CD4-positive, alpha-beta T cell treated with Interleukin-6 for 4 hours (primary cell): ENCODE results near the gene ATP2C2.
"Not testable (repeated sequence)": the region's sequence is repeated elsewhere in the genome, so short reads cannot be mapped to it uniquely, and the experiment has no call there.

ENCODE experiments used
- DNase-seq: peaks from one replicate; pipeline ENCODE4 v3.0.0-alpha.2; 2020; ENCODE audit warnings: mixed read lengths

The ATP2C2 gene, protein sequence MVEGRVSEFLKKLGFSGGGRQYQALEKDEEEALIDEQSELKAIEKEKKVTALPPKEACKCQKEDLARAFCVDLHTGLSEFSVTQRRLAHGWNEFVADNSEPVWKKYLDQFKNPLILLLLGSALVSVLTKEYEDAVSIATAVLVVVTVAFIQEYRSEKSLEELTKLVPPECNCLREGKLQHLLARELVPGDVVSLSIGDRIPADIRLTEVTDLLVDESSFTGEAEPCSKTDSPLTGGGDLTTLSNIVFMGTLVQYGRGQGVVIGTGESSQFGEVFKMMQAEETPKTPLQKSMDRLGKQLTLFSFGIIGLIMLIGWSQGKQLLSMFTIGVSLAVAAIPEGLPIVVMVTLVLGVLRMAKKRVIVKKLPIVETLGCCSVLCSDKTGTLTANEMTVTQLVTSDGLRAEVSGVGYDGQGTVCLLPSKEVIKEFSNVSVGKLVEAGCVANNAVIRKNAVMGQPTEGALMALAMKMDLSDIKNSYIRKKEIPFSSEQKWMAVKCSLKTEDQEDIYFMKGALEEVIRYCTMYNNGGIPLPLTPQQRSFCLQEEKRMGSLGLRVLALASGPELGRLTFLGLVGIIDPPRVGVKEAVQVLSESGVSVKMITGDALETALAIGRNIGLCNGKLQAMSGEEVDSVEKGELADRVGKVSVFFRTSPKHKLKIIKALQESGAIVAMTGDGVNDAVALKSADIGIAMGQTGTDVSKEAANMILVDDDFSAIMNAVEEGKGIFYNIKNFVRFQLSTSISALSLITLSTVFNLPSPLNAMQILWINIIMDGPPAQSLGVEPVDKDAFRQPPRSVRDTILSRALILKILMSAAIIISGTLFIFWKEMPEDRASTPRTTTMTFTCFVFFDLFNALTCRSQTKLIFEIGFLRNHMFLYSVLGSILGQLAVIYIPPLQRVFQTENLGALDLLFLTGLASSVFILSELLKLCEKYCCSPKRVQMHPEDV

DNA sequence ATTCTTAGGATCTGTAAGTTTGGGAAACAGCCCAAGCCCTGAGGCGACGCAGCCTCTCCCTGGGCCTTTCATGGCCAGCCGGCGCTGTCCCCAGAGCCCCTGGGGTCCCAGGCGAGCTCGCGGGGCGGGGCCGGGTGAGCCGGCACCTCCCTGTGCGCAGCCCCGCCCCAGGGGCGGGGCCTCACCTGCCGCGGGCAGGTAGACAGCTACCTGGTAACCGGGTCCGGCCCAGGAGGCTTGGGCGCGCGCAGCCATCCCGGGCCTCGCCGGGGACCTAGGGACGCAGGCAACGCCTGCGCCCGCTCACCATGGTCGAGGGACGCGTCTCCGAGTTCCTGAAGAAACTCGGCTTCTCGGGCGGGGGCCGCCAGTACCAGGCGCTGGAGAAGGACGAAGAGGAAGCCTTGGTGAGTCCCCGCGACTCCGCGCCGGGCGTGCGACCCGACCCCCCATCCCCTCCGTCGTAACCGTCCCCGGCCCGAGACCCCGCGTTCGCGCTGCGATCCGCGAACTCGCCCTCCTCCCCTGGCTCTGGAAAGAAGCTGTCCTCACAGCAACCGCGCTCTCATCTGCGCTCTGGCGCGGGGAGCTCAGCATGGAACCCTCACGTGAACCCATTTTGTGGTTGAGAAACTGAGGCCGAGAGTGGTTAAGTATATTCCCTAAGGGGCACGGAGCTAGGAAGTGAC lies at the start of gene ATP2C2:
Gene ATP2C2, plus strand, starts transcription at position 231 of the 689 bp plus-strand sequence. Its CDS starts 78 bp downstream, at position 309.
- DNase-seq: no peak

DNA sequence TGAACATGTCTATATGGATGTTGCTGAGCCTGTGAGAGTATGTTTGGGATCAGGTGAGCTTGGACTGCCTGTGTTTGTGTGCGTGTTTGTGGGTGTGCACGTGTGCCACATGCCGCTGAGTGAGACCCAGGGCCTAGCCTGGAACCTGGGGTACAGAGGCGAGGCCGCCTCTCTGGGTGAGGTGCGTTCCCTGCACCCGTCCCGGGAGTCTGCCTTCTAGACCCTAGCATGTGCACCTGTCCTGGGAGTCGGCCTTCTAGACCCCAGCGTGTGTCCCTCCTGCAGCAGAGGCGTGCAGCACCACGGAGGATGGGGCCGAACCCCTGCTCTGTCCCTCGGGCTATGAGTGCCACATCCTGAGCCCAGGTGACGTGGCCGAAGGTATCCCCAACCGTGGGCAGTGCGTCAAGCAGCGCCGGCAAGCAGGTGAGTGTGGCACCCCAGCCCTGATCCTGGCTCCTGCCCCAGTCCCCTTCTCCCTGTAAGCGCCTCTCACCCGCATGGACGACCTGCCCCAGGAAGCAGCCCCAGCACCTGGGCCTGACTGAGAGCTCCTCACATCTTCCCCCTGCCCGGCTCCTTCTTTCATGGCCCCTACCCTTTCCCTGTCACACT lies 49.1 kb upstream of the ATP2C2 start:
- no peak for DNase-seq

DNA sequence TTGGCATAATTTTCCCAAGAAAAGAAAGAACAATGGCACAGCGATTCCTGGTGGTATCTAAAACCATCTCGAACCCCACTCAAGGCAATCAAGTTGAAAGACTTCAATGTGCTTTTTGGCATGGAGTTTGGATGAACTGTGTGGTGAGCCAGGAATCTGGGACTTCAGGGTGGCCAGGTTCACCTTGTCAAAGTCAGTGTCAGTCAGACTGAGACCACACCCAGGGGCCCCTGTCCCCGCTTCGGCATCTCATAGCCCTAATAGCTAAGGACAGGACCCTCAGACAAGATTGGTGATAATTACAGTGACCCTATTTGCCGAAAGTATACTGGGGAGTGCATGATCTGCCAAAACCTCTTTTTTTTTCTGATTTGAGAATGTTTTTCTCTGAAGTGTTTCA lies 47.8 kb upstream of the ATP2C2 start:
- DNase-seq: no peak

DNA sequence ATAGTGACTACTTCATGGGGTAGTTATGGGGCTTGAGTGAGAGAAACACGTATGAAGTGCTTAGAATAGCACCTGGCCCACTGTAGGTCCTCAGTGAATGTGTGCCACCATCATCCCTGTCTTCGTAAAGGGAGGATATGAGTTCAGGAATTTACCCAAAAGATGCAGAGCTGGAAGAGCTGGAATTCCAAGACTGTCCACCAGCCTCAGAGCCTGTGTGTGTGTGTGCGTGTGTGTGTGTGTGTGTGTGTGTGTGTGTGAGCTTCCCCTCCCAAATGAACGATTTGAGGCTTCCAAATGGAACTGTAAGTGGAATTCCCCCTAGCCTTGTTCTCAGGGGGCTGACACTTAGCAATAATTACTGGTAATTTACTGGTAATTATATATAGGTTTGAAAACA lies 46.4 kb upstream of the ATP2C2 start:
- no peak for DNase-seq

DNA sequence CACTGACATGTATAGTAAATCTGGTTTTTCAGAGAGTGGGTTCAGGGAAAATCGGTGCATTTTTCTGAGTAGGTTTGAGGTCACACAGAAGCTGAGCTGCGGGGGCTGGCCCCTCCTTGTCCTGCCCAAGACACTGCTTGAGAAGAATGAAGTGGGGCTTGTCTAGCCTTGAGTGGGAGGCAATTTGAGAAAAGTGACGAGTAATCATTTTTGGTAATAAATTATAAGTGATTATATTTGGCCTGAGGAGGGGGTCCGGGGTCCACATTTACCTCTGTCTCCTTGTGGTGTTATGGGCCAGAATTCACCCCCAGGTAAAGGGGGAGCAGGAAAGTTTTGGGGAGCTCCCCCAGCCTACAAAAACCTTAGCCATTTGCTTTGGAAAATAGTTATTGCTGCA lies 45.6 kb upstream of the ATP2C2 start:
- no peak for DNase-seq

DNA sequence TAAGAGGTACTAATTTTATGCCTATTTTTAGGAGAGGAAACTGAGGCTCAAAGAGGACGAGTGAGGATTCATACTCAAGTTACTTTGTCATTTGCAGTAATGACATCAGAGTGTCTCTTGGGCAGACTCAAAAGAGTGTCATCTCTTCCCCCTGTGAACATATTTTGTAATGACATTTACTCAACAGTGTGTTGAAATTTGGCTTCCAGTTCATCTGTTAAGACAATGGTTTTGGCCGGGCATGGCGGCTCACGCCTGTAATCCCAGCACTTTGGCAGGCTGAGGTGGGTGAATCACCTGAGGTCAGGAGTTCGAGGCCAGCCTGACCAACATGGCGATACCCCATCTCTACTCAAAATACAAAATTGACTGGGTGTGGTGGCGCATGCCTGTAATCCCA lies 44.7 kb upstream of the ATP2C2 start:
- DNase-seq: no peak

DNA sequence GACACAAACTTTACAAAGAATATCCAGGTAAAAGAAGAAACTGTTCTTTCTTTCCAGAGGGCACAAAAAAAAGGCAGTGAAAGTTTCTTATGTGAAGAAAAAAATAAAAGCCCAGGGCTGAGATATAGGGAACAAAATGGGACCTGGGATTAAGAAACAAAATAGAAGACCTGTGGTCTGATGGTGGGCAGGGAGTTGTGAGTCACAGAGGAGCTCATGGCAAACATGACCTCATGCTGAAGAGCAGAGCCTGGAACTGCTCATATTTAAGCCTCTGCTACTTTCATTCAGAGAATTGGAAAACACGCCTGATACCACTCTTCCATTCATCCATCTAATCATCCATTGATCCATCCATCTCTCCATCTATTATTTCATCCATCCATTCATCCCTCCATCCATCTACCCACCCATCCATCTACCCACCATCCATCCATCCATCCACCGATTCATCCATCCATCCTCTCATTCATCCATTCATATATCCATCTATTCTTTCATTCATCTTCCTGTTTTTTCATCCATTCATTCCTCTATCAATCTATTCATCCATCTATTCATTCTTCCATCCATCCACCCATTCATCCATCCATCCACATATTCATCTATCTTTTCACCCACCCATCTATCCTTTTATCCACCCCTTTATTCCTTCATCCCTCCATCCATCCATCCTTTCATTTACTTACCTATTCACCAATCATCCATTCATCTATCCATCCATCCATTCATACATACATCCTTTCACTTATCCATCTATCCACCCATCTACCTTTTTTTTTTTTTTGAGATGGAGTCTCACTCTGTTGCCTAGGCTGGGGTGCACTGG lies 43.7 kb upstream of the ATP2C2 start:
- DNase-seq: no peak

DNA sequence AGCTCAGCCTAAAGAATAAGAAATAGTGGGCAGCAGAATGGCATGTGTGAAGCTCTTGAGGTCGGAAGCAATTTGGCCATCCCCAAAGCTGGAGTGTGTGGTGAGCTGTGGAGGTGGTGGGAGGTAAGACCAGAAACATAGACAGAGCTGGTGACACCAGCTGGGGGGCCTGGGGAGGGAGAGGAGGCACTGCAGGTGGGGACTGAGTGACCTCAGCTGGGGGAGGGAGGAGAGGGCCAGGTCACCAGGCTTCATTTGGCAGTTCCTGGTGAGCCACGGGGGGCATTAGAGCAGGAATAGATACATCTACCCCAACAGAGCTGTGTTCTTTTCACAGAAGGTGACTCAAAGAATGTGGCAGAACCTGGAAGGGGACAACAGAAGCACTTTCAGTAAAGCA lies 41.8 kb upstream of the ATP2C2 start:
- no peak for DNase-seq

DNA sequence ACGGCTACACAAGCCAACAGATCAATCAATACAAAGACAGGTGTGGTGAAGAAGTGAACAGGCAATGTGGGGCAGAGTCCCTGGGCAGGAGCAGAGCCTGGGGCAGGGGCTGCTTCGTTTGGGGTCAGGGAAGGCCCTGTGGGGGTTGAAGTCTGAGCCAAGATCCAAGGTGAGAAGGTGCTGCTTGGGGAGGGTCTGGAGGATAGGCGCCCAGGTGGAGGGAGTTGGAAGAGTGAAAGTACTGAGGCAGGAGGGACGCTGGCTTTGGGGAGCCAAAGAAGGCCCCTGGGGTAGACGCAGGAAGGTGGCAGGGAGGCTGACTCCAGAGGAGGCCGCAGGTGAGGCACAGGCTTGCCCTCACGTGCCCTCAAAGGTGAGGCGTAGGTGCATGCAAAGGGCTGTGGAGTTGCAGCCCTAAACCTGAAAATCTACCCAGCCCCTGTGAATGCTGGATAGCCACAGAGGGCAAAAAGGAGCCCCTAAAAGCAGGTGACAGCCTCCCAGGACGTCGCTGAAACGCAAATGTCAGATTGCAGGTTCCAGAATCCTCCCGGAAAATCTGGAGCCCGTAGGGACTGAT lies 40.3 kb upstream of the ATP2C2 start:
- no peak for DNase-seq

DNA sequence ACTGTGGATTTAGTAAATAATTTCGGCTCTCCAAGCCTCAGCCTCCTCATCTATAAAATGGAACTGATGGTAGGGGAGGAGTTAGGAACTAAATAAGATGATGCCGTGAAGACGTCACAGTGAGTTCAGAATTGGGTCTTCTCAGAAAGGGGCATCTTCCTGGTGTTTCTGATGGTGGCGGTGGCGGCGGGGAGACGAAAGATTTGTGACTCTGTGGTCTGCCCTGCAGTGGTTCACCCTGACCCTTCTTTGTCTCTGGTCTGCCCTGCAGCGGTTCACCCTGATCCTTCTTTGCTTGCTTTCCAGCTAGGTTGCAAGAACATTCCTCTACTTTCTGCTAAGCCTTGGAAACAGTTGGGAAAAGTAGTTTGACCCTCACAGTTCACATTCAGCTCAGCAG lies 39.3 kb upstream of the ATP2C2 start:
- no peak for DNase-seq

DNA sequence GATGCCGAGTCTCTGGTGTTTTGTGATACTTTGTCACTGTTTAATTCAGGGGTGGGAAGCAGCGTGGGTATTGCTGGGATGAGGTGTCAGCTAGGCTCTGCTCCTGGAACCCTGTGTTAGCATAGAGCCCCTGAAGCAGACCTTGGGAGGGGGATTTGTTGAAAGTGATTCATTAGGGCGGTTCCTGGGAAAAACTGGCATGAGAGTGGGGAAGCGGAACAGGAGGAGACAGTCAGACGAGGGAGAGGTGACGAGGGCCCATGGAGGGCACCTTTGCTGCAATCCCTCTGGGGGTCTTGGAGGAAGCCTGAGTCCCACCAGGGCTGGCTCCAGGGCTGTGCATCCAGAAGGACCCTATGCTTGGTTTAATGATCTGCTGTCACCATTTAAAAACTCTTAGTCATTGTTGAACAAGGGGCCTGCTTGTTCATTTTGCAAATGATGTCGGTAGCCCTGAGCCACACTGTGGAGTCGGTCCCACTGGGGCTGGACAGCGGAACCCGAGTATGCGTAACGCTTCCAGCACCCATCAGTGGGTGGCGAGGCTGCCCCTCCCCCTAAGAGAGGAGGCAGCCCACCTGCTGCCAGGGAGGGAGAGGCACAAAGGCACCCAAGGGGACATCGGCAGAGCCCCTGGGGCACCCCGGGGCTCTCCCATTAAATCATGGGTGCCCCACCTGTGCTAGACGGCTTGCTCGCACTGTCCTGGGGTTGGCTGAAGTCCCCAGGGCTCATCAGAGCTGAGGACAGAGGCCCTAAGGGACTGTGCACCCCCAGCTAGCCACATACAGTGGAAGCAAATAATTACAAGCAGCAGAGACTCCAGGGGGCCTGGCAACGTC lies 38.3 kb upstream of the ATP2C2 start:
- no peak for DNase-seq

DNA sequence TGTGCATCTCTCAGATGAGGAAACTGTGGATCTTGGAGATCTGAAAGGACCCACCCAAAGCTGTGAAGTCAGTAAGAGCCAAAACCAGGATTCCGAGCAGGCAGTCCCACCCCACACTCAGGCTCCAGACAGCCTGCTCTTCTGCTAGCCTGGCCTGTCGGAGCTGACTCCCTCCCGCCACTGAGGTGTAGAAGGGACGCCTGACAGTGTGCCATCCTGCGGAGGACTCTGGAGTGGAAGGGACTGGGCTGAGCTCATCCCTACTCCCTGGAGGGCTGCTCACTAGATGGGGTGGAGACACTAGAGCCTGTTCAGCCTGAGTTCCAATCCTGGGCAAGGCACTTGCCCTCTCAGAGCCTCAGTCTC lies 37.7 kb upstream of the ATP2C2 start:
- no peak for DNase-seq

DNA sequence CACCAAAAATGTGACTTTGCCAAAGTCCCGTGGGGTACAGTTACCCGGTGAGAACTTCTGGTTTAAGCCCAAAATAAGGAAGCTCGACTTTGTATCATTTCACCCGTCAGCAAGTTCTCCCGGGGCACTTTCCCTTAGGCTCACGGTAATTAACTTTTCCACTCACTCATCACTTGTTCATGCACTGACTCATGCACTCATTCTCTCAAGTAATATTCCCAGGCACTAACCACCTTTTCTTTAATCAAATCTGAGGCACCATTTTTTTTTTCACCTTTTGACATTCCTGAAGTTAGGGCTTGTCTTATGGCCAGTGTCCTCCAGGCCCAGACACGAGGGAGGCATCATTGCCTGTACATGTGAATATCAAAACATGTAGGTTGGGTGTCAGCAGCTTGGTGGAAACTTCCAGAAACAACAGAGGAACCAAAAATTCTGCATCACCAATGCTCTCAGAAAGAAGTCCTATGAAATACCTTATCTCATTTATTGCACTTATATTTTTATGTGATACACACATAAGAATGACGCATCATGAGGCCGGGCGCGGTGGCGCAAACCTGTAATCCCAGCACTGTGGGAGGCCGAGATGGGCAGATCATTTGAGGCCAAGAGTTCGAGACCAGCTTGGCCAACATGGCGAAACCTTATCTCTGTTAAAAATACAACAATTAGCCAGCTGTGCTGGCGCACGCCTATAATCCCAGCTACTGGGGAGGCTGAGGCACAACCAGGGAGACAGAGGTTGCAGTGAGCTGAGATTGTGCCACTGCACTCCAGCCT lies 36.1 kb upstream of the ATP2C2 start:
- DNase-seq: no peak

DNA sequence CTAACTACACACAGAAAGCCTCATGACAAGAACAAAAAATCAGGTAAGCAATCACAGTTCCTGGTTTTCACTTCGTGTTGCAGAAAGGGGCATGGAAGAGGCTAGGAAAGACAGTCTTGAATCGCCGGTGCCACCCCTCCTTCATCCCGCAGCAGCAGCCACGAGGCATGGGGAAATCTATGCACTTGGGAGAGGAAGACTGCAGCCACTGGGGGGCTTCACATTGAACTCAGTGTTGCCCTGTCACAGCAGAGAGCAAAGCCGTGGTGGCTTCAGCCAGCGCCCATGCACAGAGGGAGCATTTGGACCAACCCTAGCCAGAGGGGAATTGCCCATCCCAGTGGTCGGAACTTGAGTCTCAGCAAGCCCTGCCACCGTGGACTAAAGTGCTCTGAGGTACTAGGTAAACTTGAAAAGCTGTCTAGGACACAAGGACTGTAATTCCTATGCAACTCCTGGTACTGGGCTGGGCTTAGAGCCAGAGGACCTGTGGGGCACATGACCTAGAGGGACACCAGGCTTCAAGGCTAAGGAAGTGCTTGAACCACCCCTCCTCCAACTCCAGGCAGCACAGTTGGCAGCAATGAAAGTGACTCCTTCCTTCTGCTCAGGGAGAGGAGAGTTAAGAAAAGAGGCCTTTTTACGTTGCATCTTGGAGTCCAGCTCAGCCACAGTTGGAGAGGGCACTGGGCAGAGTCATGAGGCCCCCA lies 35.2 kb upstream of the ATP2C2 start:
- DNase-seq: no peak

DNA sequence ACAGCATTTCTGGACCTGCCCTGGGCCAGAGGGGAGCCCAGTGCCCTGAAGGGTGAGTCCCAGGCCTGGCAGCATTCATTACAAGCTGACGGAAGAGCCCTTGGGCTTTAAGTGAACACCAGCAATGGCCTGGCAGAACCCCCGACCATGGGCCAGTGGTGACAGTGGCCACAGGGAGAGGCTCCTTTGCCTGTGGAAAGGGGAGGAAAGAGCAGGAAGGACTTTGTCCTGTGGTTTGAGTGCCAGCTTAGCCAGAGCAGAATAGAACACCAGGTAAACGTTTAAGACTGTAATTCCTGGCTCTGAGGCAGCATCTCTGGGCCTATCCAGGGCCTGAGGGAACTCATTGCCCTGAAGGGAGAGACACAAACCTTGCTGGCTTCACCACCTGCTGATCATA lies 34.3 kb upstream of the ATP2C2 start:
- DNase-seq: no peak

DNA sequence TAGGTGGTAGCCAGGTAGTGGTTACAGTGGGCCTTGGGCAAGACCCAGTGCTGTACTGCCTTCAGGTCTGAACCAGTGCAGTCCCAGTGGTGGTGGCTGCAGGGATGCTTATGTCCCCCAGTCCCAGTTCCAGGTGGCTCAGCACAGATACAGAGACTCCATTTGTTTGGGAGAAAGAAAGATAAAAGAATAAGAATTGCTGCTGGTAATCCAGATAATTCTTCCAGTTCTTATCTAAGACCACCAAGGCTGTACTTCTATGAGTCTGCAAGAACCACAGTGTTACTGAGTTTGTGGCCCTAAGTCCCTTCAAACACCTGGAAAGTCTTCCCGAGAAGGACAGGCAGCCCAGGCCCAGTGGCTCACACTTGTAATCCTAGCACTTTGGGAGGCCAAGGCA lies 33.9 kb upstream of the ATP2C2 start:
- DNase-seq: no peak

DNA sequence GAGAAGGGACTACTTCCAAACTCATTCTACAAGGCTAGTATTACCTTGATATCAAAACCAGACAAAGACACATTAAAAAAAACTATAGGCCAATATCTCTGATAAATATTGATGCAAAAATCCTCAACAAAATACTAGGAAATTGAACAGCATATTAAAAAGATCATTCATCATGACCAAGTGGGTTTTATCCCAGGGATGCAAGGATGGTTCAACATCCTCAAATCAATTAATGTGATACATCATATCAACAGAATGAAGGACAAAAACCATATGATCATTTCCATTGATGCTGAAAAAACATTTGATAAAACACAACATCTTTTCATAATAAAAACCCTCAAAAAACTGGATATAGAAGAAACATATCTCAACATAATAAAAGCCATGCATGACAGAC lies 31.1 kb upstream of the ATP2C2 start:
- not testable (repeated sequence) for DNase-seq

DNA sequence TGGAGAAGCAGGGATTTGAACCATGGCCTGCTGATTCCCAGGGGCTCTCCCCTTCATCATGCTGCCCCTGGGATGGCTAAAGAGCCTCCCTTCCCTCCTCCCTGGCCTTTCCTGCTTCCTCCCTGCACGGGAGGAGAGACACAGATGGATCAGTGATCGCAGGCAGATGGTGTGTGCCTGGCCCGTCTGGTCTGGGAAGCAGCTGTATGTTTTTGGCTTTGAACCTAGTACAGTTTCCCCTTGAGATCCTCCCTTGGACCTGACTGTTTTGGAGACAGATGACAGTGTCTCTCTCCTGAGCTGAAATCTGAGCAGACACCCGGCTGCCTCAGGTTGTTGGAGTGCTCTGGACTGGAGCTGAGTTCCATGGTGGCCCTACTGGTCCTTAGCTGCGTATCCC lies 29.0 kb upstream of the ATP2C2 start:
- no peak for DNase-seq

DNA sequence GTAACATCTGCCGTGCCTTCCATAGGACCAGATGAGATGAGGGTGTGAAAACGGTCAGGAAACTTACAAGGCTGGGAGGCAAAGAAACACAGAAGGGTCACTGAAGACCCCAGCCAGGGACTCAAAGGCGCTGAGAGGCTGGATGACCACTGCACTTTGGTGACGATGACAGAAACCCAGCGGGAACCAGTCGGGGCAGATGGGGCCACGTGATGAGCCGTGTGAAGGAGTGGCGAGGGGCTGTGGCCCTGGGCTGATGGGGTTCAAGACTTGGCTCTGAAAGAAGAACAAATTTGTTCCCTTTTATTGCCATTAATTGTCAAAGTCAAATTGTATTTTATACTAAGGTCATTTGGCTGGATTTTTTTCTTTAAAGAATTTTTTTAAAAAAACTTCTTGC lies 28.6 kb upstream of the ATP2C2 start:
- no peak for DNase-seq
